ENCODE measurements around the gene C1orf50. TPM values are rescaled to one million over a fixed set of nuclear protein-coding genes. Genes with fewer than 3 reads are reported as not detected.

C1orf50 gene
- total RNA-seq, 1 donor from 2014 or later, result 13.1 TPM

- Mint-ChIP-seq H3K9me3 (no peaks in the 10 kb centered on the region), H3K27me3 (no peaks in the 10 kb centered on the region), H3K27ac (no peak overlapping the region), H3K36me3 (ENCODE audit: low read depth) (peaks cover 8% of the 10 kb centered on the region), H3K4me1 (peaks cover 16% of the 10 kb centered on the region), H3K4me3 (no peak overlapping the region)
- intact Hi-C loops (cut with micrococcal nuclease), result no loop called here
- DNase-seq, result no peak
- CTCF ChIA-PET, result interaction anchor here (2.4 kb wide), 1 partner anchor 252 kb away, joined by 6 read pairs; no protein-coding TSS in a partner anchor
- POLR2A ChIA-PET, result interaction anchor here (0.7 to 1.5 kb wide), 2 partner anchors 54 to 514 kb away, joined by 8 to 10 read pairs; partner anchors contain the start of genes C1orf50 and P3H1
- no peak for ATAC-seq (ENCODE audit: low read depth)
- TF ChIP-seq, protein P1, sequence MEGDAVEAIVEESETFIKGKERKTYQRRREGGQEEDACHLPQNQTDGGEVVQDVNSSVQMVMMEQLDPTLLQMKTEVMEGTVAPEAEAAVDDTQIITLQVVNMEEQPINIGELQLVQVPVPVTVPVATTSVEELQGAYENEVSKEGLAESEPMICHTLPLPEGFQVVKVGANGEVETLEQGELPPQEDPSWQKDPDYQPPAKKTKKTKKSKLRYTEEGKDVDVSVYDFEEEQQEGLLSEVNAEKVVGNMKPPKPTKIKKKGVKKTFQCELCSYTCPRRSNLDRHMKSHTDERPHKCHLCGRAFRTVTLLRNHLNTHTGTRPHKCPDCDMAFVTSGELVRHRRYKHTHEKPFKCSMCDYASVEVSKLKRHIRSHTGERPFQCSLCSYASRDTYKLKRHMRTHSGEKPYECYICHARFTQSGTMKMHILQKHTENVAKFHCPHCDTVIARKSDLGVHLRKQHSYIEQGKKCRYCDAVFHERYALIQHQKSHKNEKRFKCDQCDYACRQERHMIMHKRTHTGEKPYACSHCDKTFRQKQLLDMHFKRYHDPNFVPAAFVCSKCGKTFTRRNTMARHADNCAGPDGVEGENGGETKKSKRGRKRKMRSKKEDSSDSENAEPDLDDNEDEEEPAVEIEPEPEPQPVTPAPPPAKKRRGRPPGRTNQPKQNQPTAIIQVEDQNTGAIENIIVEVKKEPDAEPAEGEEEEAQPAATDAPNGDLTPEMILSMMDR (IDR thresholded peaks at IDR 0.05), result no peak
Observed at GRCh38 chr1:42820813-42821212, 53.8 kb downstream of the C1orf50 start.

DNA sequence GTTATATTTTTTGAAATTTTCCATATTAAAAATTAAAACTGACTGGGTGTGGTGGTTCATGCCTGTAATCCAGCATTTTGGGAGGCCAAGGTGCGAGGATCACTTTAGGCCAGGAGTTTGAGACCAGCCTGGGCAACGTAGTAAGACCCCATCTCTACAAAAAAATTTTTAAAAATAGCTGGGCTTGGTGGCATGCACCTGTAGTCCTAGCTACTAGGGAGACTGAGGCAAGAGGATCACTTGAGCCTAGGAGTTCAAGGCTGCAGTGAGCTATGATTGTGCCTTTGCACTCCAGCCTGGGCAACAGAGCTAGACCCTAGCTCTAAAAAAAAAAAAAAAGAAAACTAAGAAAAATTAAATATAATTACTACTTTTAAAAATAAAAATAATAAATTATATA lies 54.6 kb downstream of the C1orf50 start:
- CTCF ChIA-PET, result interaction anchor here (2.4 kb wide), 1 partner anchor 251 kb away, joined by 6 read pairs; no protein-coding TSS in a partner anchor
- H3K4me1 Mint-ChIP-seq, result peaks cover 8% of the 10 kb centered on the region
- POLR2A ChIA-PET, result interaction anchor here (0.6 to 0.9 kb wide), 4 partner anchors 22 to 358 kb away, joined by 3 to 7 read pairs (median 4); partner anchors contain the start of gene YBX1
- H3K9me3 Mint-ChIP-seq, result no peaks in the 10 kb centered on the region
- H3K4me3 Mint-ChIP-seq, result no peak overlapping the region
- no peaks in the 10 kb centered on the region for H3K27me3 Mint-ChIP-seq
- no peak overlapping the region for H3K27ac Mint-ChIP-seq
- TF ChIP-seq, protein P1 (IDR thresholded peaks at IDR 0.05), result no peak
- DNase-seq (no peak), ATAC-seq (ENCODE audit: low read depth) (no peak)
- H3K36me3 Mint-ChIP-seq (ENCODE audit: low read depth), result peaks cover 3% of the 10 kb centered on the region
- intact Hi-C loops (cut with micrococcal nuclease), result no loop called here

DNA sequence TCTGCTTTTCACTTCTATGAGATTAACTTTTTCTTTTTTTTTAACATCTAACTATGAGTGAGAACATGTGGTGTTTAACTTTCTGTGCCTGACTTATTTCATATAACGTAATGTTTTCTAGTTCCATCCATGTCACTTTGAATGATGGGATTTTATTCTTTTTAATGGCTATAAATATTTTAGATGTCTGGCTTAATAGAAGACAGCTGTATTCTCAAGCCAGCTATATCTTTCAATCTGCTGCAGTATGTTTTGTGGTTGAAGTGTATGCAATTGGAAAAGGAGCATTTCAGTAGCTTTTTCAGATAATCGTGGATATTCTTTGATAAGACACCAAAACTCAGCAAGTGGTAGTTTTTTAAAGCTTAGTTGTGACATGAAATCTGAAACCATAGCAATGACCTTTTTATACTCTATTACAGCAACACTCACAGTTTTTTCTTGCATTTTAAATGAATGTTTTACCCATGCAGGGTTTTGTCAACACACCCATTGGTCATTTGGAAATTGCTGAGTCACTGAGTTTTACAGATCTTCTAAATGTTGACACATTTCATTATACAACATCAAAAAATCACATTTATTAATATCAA lies 55.8 kb downstream of the C1orf50 start:
- H3K4me3 Mint-ChIP-seq, result no peak overlapping the region
- POLR2A ChIA-PET, result interaction anchor here (0.7 kb wide), 1 partner anchor 349 kb away, joined by 3 read pairs; the partner anchor contains the start of genes CFAP57 and EBNA1BP2
- intact Hi-C loops (cut with micrococcal nuclease), result no loop called here
- CTCF ChIA-PET, result no interaction called here
- H3K9me3 Mint-ChIP-seq, result no peaks in the 10 kb centered on the region
- no peak for DNase-seq
- peaks cover under 1% of the 10 kb centered on the region for H3K4me1 Mint-ChIP-seq
- H3K36me3 Mint-ChIP-seq (ENCODE audit: low read depth), result peaks cover 3% of the 10 kb centered on the region
- TF ChIP-seq, protein P1 (IDR thresholded peaks at IDR 0.05), result no peak
- no peak overlapping the region for H3K27ac Mint-ChIP-seq
- no peaks in the 10 kb centered on the region for H3K27me3 Mint-ChIP-seq
- no peak for ATAC-seq (ENCODE audit: low read depth)

DNA sequence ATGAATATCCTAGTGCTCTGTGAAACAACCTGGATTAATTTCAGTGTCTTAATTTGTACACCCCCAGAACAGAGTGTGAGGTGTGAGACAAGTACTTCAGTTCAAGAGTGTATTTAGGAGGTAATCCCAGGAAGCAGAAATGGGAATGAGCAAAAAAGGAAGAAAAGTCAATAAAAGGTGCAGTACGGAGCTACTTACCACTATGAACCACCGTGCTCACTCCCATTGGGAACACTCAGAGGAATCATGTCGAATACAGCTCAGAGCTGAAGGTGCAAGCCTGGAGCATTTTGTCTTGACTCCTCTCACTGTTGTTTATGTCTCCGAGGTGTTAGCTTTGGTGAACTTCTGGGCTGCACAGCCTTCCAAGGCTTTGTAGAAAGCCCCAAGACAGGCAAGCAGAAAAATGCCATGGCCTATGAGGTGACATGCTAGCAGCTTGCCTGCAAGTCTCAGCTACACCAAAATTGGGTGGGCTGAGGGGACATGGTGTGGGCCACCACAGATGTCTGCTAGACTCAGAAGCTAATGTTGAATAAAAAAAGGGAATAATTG lies 57.5 kb downstream of the C1orf50 start:
- no peak for ATAC-seq (ENCODE audit: low read depth)
- TF ChIP-seq, protein P1 (IDR thresholded peaks at IDR 0.05), result no peak

DNA sequence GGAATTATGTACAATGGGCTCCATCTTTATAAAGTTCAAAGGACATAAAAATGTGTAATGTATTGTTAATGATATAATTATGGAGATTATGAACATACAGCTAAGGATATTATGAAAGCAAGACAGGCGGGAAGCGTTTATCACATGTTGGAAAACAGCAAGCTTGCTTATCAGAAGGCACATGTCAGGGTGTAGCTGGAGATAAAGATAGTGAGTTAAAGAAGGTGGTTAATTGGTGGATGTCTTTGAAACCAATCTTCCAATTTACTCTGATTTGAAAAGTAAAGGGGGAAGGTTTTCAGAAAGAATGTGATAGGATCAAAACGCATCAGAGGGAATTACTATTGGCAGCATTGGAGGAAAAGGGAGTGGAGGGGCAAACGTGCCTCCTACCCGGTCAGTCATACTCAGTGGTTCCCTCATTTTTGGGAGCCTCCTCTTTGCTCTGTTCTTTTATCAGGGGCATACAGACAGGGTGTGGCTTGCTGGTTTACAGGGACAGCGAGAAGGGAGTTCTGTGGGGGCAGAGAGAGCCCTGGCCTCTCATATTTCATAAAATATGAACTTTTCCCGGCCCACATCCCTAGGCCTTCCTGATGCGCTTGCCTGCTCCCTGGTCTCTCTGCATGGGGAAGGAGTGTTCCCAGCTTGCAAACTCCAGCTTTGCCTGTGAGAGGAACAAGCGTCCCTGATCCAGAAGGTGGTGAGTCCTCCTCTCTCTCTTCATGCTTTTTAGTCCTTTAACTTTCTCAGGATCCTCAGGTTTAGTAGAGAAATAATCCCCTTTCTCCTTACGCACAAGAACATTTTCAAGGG lies 58.2 kb downstream of the C1orf50 start:
- DNase-seq (no peak), ATAC-seq (ENCODE audit: low read depth) (no peak)
- H3K4me3 Mint-ChIP-seq, result no peak overlapping the region
- no peaks in the 10 kb centered on the region for H3K36me3 Mint-ChIP-seq (ENCODE audit: low read depth)
- H3K9me3 Mint-ChIP-seq, result no peaks in the 10 kb centered on the region
- TF ChIP-seq, protein P1 (IDR thresholded peaks at IDR 0.05), result no peak
- CTCF ChIA-PET, result no interaction called here
- no peak overlapping the region for H3K27ac Mint-ChIP-seq
- intact Hi-C loops (cut with micrococcal nuclease), result no loop called here
- POLR2A ChIA-PET, result no interaction called here
- H3K27me3 Mint-ChIP-seq, result no peaks in the 10 kb centered on the region
- no peaks in the 10 kb centered on the region for H3K4me1 Mint-ChIP-seq

More for the DNA sequence above, 57.5 kb downstream of the C1orf50 start:
- intact Hi-C loops (cut with micrococcal nuclease), result no loop called here
- no peaks in the 10 kb centered on the region for H3K4me1 Mint-ChIP-seq
- H3K27ac Mint-ChIP-seq, result no peak overlapping the region
- H3K4me3 Mint-ChIP-seq, result no peak overlapping the region
- no peak for DNase-seq
- ChIA-PET POLR2A (no interaction called here), CTCF (no interaction called here)
- peaks cover 2% of the 10 kb centered on the region for H3K36me3 Mint-ChIP-seq (ENCODE audit: low read depth)
- no peaks in the 10 kb centered on the region for H3K9me3 Mint-ChIP-seq
- no peaks in the 10 kb centered on the region for H3K27me3 Mint-ChIP-seq
